Esophagus (tissue), 2 donors: ENCODE measurements around the gene GRAMD4. TPM values are rescaled to one million over a fixed set of nuclear protein-coding genes. Genes with fewer than 3 reads are reported as not detected.
"Not testable (repeated sequence)": the region's sequence is repeated elsewhere in the genome, so short reads cannot be mapped to it uniquely, and the experiment has no call there.

ENCODE experiments used
- H3K27ac ChIP-seq, 2 donors: one replicate each; pipeline ENCODE4 v1.5.1; 2013; ENCODE audit warnings: low read depth in 2 of 2, mild to moderate bottlenecking in 2 of 2, inconsistent platforms in 1 of 2, low read length in 1 of 2, moderate library complexity in 1 of 2
- H3K27me3 ChIP-seq, 2 donors: one replicate each; pipeline ENCODE4 v1.6.1; 2013; ENCODE audit warnings: low read length in 2 of 2, control low read depth in 1 of 2, mild to moderate bottlenecking in 1 of 2; ENCODE audit not compliant: insufficient read depth in 2 of 2, control insufficient read depth in 1 of 2
- H3K36me3 ChIP-seq, 2 donors: one replicate each; pipeline ENCODE4 v1.6.1; 2013; ENCODE audit warnings: low read length in 1 of 2; ENCODE audit not compliant: control insufficient read depth in 2 of 2, insufficient read depth in 2 of 2
- H3K4me1 ChIP-seq, 2 donors: one replicate each; pipeline ENCODE4 v1.6.1; 2013; ENCODE audit warnings: low read length in 1 of 2; ENCODE audit not compliant: control insufficient read depth in 2 of 2, insufficient read depth in 2 of 2
- H3K4me3 ChIP-seq, 2 donors: one replicate each; pipeline ENCODE4 v1.5.1; 2013; ENCODE audit warnings: low read length in 2 of 2, mild to moderate bottlenecking in 2 of 2, low read depth in 1 of 2, moderate library complexity in 1 of 2
- H3K9me3 ChIP-seq, 2 donors: one replicate each; pipeline ENCODE4 v1.6.1; 2013; ENCODE audit warnings: mild to moderate bottlenecking in 2 of 2, low read depth in 1 of 2, low read length in 1 of 2, moderate library complexity in 1 of 2; ENCODE audit not compliant: control insufficient read depth in 2 of 2, insufficient read depth in 1 of 2
- WGBS, 2 donors: extraction: QIAGEN DNeasy Blood & Tissue Kit; methylation state at CpG; one replicate each; pipeline ENCODE4 v1.1.7; 2013; 5-methylcytosine and 5-hydroxymethylcytosine counted together
- polyA plus RNA-seq, 2 donors: library from polyadenylated mRNA; stranded (reverse); fragments of 200-250 nt; gene quantifications; one replicate each; pipeline ENCODE4 v1.2.3, GENCODE V29; 2013
- donor health status: healthy with polysubstance abuse.
- donor health status: Bipolar disorder and iron deficiency.

Gene GRAMD4
- polyA plus RNA-seq, 2 donors = 15.6 to 18.0 TPM

DNA sequence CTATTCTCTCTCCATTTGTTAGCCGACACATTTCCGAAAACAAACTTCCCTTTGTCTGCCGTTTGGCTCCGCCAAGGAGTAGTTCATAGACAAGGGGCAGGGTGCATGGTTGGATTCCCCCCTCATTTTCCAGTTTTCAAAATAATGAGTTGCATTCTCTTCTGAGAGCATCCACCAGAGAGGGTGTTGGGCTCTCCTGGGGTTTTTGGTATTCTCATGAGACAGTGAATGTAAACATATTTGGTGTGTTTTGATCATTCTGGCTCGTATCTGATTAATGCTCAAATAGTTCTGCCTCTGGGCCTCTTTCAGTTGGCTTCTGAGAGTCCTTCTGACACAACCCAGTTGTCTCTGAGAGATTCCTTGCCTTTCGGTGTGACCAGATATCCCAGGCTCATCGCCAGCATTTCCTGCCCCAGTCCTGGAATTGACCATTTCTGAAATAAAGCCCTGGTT, 21.7 kb downstream of the GRAMD4 start:
- 70 to 84% methylated on average over 7 of the region's 7 CpGs for WGBS, 2 donors
- H3K4me1 ChIP-seq = peaks cover 4 to 11% of the 10 kb centered on the region in 2 donors
- H3K27ac ChIP-seq = no peak overlapping the region
- no peaks in the 10 kb centered on the region for H3K27me3 ChIP-seq
- no peak overlapping the region for H3K4me3 ChIP-seq
- no peaks in the 10 kb centered on the region for H3K9me3 ChIP-seq
- peaks cover 0 to 21% of the 10 kb centered on the region in 2 donors for H3K36me3 ChIP-seq

DNA sequence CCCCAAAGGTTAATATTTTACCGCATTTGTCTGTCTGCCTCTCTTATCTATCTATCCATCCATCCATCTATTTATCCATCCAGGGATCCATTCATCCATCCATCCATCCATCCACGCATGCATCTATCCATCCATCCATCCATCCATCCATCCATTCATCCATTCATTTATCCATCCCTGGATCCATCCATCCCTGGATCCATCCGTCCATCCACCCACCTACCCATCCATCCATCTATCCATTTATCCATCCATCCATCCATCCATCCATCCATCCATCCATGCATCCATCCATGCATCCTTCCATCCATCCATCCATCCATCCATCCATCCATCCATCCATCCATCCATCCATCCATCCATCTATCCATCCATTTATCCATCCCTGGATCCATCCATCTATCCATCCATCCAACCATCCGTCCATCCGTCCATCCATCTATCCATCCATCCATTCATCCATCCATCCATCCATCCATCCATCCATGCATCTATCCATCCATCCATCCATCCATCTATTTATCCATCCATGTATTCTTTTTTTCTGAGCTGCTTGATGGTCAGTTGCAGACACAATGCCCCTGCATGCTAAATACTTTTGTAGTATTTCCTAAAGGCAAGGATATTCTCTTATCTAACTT, 22.8 kb downstream of the GRAMD4 start:
- Histone ChIP-seq H3K36me3 (peaks cover 0 to 21% of the 10 kb centered on the region in 2 donors), H3K4me1 (peaks cover 4 to 19% of the 10 kb centered on the region in 2 donors)
- 89% methylated on average over 5 of the region's 5 CpGs for WGBS, 2 donors
- not testable (repeated sequence) for H3K4me3 ChIP-seq, H3K27me3 ChIP-seq, H3K9me3 ChIP-seq, H3K27ac ChIP-seq

DNA sequence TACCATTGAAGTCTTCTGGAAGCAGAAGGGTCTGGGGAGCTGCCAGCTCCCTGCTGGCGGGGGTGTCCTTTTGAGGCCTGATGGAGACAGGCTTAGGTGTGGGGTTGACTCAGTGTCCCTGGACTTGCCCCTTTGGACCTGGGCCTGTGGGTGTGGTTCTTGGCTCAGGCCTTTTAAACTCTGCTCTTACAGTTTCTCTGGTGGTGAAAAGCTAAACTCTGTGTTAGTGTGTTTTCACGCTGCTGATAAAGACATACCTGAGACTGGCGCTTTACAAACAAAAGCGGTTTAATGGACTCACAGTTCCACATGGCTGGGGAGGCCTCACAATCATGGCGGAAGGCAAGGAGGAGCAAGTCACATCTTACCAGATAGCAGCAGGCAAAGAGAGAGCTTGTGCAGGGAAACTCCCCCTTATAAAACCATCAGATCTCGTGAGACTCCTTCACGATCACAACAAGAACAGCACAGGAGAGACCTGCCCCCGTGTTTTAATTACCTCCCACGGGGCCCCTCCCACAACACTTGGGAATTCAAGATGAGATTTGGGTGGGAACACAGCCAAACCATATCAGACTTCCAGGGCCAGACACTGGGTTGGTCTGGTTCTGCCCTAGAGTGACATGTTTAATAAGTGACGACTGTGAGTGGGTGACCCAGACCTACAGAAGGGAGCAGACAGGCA, 26.5 kb downstream of the GRAMD4 start:
- 62 to 69% methylated on average over 10 of the region's 10 CpGs for WGBS, 2 donors
- Histone ChIP-seq H3K9me3 (no peaks in the 10 kb centered on the region), H3K4me1 (peaks cover 4 to 31% of the 10 kb centered on the region in 2 donors), H3K36me3 (peaks cover 0 to 3% of the 10 kb centered on the region in 2 donors), H3K4me3 (no peak overlapping the region), H3K27ac (no peak overlapping the region), H3K27me3 (no peaks in the 10 kb centered on the region)

- not testable (repeated sequence) for H3K27me3 ChIP-seq, H3K27ac ChIP-seq, H3K4me3 ChIP-seq, H3K9me3 ChIP-seq, H3K36me3 ChIP-seq
- H3K4me1 ChIP-seq = peaks cover 5 to 43% of the 10 kb centered on the region in 2 donors
- 95 to 96% methylated on average over 2 of the region's 2 CpGs for WGBS, 2 donors
Measured at GRCh38 chr22:46648225-46648820, 28.1 kb downstream of the GRAMD4 start.

DNA sequence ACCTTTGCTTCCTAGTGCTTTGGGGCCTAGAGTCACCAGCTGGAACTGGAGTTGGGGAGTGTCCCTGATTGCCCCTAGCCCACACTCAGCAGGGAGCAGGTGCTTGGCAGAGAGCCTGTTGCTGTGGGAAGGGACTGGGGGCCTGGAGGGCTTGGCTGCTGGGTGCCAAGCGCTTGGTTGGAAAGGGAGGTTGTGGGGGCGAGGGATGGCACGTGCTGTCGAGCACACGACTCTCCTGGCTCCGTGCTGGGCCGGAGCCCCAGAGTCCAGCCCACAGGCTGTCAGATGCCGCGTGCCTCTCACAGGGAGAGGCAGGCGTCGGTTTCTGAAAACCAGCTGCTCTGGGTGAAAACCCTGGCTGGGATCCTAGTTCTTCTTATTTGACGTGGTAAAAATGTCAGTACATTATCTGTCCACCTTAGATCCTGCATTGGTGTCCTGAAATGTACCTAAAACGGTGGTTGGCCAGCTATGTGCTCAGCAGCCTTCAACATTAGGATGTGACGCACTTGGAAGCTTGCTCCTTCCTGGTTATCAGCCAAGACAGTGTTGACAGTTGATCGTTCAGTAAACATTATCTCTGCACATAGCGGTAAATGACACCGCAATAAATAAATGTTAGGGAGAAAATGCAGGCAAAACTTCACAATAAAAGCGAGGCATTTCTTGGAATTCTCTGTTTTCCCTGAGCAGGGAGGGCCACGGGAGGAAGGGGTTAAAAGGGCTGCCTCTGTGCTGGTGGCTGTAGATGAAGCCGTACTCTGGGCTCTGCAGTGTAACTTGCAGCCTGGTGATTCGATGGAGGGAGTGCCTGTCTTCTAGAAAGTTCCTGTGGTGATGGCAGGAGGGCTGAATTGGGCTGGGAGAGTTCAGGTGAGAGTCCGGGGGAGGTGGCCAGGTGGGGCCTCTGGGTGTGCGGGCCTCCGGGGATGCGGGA, 29.2 kb downstream of the GRAMD4 start:
- Histone ChIP-seq H3K27me3 (no peaks in the 10 kb centered on the region), H3K4me1 (peaks cover 11 to 52% of the 10 kb centered on the region in 2 donors), H3K4me3 (no peak overlapping the region), H3K36me3 (no peaks in the 10 kb centered on the region), H3K9me3 (no peaks in the 10 kb centered on the region), H3K27ac (peak overlapping the region; percentile 22 to 48)
- 37 to 43% methylated on average over 25 of the region's 25 CpGs for WGBS, 2 donors

DNA sequence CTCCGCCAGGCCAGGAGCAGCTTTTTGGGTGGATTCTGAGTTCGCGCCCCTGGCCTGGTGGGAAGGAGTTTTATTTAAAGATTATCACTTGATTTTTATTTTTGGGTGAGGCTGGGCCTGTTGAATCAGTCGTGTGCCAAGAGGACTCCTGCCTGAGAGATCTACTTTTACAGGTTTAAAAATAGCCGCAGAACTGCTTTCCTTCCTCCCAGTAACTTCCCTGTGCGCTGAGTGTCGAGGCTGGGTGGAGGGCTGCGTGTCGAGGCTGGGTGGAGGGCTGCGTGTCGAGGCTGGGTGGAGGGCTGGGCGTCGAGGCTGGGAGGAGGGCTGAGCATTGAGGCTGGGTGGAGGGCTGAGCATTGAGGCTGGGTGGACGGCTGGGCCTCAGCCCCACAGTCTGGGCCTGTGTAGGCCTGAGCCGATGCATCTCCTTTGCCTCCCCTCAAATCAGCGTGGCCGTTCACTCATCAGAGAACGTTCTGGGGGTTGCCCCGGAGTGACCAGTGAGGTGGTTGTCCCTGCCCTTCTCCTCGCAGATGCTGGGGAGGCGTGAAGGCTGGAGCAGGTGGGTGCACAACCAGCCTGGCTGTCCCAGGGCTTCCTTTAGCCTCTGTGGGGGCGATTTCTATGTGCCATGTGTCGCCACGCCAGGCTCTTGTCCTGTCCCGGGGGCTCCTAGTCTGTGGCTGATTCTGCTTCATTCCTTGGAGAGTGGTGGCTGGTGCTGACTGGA, 30.1 kb downstream of the GRAMD4 start:
- Histone ChIP-seq H3K36me3 (no peaks in the 10 kb centered on the region), H3K9me3 (no peaks in the 10 kb centered on the region), H3K27me3 (no peaks in the 10 kb centered on the region), H3K27ac (peak overlapping the region; percentile 22 to 48), H3K4me3 (no peak overlapping the region), H3K4me1 (peaks cover 11 to 55% of the 10 kb centered on the region in 2 donors)
- WGBS, 2 donors = 75 to 79% methylated on average over 25 of the region's 25 CpGs

GRCh38 chr22:46651316-46651715, 31.1 kb downstream of the GRAMD4 start:
- Histone ChIP-seq H3K4me3 (no peak overlapping the region), H3K4me1 (peaks cover 10 to 55% of the 10 kb centered on the region in 2 donors), H3K27me3 (no peaks in the 10 kb centered on the region), H3K36me3 (peaks cover 0 to 3% of the 10 kb centered on the region in 2 donors), H3K9me3 (no peaks in the 10 kb centered on the region), H3K27ac (no peak overlapping the region)
- WGBS, 2 donors = 93% methylated on average over 16 of the region's 16 CpGs

- Histone ChIP-seq H3K4me3 (no peak overlapping the region), H3K36me3 (peaks cover 0 to 3% of the 10 kb centered on the region in 2 donors), H3K4me1 (peaks cover 8 to 56% of the 10 kb centered on the region in 2 donors), H3K9me3 (no peaks in the 10 kb centered on the region), H3K27ac (peak overlapping the region in 1 of 2 donors; percentile 47), H3K27me3 (no peaks in the 10 kb centered on the region)
- 69 to 71% methylated on average over 22 of the region's 22 CpGs for WGBS, 2 donors
Measured at GRCh38 chr22:46652081-46652846, 32.1 kb downstream of the GRAMD4 start.
